Activated naive CD4-positive, alpha-beta T cell treated with anti-CD3 and anti-CD28 coated beads, Interleukin-2, amount 50 U/mL, for 24 hours (primary cell): ENCODE results near the gene IL17RC.
"Not testable (repeated sequence)": the region's sequence is repeated elsewhere in the genome, so short reads cannot be mapped to it uniquely, and the experiment has no call there.

ENCODE experiments used
- H3K27ac Mint-ChIP-seq: one replicate; pipeline ENCODE4 v1.8.0; 2021; ENCODE audit warnings: mild to moderate bottlenecking, mixed read lengths
- H3K27me3 Mint-ChIP-seq: one replicate; pipeline ENCODE4 v1.8.0; 2021; ENCODE audit warnings: mixed read lengths
- H3K36me3 Mint-ChIP-seq: one replicate; pipeline ENCODE4 v1.8.0; 2021; ENCODE audit warnings: mixed read lengths
- H3K4me1 Mint-ChIP-seq: one replicate; pipeline ENCODE4 v1.8.0; 2021; ENCODE audit warnings: mixed read lengths
- H3K4me3 Mint-ChIP-seq: one replicate; pipeline ENCODE4 v1.8.0; 2021; ENCODE audit warnings: mild to moderate bottlenecking, mixed read lengths
- H3K9me3 Mint-ChIP-seq: one replicate; pipeline ENCODE4 v1.8.0; 2021; ENCODE audit warnings: mixed read lengths

IL17RC gene, protein sequence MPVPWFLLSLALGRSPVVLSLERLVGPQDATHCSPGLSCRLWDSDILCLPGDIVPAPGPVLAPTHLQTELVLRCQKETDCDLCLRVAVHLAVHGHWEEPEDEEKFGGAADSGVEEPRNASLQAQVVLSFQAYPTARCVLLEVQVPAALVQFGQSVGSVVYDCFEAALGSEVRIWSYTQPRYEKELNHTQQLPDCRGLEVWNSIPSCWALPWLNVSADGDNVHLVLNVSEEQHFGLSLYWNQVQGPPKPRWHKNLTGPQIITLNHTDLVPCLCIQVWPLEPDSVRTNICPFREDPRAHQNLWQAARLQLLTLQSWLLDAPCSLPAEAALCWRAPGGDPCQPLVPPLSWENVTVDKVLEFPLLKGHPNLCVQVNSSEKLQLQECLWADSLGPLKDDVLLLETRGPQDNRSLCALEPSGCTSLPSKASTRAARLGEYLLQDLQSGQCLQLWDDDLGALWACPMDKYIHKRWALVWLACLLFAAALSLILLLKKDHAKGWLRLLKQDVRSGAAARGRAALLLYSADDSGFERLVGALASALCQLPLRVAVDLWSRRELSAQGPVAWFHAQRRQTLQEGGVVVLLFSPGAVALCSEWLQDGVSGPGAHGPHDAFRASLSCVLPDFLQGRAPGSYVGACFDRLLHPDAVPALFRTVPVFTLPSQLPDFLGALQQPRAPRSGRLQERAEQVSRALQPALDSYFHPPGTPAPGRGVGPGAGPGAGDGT

DNA sequence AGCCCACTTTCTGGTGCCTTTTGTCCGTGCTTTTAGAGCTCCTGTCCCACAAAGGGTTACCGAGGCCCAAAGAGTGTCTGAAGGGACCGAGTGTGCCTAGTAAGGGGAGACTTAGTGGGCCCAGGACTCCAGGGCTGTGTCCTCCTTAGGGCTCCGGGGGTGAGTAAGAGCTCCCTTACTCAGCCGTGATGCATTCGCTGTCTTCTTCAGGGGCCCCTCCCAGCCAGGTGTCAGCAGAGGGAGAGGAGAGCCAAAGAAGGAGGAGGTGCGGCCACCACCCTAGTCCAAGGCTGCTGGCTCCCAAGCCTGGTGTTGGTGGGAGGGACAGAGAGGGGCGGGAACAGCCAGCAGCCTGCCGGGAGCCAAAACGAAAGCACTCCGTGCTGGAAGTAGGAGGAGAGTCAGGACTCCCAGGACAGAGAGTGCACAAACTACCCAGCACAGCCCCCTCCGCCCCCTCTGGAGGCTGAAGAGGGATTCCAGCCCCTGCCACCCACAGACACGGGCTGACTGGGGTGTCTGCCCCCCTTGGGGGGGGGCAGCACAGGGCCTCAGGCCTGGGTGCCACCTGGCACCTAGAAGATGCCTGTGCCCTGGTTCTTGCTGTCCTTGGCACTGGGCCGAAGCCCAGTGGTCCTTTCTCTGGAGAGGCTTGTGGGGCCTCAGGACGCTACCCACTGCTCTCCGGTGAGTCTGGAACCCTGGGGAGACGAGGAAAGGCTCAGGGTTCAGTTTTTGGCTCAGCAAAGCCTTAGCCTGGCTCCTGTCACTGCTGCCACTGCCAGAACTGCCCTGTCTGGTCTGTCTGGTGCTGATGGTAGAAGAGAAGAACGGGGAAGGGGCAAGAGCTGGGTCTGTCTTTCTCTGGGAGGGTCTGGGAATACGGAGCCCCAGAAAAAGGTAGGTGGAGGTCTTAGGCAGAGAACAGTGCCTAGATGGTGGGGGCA is at the start of gene IL17RC:
TSS of gene IL17RC (plus strand) at position 365 of the 947 bp plus-strand sequence. CDS start at position 583, 218 bp downstream.
- Mint-ChIP-seq H3K27me3 (peaks cover 2% of the 10 kb centered on the region), H3K4me3 (peak within 1 kb of the TSS; percentile 78), H3K9me3 (no peaks in the 10 kb centered on the region), H3K4me1 (peaks cover 9% of the 10 kb centered on the region), H3K36me3 (no peaks in the 10 kb centered on the region), H3K27ac (peak within 1 kb of the TSS; percentile 51)

DNA sequence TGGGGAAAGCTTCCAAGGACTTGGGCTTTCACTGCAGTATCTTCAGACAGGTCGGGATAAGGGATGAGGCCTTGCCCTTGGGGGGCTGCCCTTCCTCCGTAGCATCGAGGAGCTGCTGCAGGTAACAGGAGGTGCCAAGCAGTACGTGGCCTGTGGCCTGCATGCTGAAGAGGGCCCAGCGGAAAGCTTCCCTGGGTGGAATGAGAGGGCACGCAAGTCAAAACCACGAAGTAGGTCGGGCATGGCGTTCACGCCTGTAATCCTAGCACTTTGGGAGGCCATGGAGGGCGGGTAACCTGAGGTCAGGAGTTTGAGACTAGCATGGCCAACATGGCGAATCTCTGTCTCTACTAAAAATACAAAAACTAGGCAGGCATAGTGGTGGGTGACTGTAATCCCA is 49.8 kb upstream of the IL17RC start:
- no peaks in the 10 kb centered on the region for H3K9me3 Mint-ChIP-seq
- H3K36me3 Mint-ChIP-seq = no peaks in the 10 kb centered on the region
- H3K27me3 Mint-ChIP-seq = peaks cover 2% of the 10 kb centered on the region
- H3K4me3 Mint-ChIP-seq = no peak overlapping the region
- H3K27ac Mint-ChIP-seq = no peak overlapping the region
- H3K4me1 Mint-ChIP-seq = no peaks in the 10 kb centered on the region

DNA sequence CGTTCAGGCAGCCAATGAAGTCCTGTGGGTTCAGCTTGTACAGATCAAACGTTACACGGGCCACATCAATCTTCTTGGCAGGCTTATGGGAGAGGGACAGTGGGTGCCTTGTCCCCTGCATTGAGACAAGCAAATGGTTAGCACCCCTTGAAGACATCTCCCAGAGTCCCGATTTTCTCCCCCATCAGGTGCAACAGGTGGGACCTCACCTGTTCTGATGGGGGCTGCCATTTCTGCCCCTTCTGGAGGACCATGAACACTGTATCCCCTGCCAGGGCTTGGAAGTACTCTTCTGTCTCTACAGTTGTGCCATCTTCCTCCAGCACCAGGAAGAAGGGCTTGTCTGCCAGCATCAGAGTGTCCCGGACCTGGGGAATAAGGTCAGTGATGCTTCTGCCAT is 46.9 kb upstream of the IL17RC start:
- Mint-ChIP-seq H3K27me3 (no peaks in the 10 kb centered on the region), H3K27ac (no peak overlapping the region), H3K36me3 (no peaks in the 10 kb centered on the region), H3K4me1 (no peaks in the 10 kb centered on the region), H3K9me3 (no peaks in the 10 kb centered on the region), H3K4me3 (no peak overlapping the region)

DNA sequence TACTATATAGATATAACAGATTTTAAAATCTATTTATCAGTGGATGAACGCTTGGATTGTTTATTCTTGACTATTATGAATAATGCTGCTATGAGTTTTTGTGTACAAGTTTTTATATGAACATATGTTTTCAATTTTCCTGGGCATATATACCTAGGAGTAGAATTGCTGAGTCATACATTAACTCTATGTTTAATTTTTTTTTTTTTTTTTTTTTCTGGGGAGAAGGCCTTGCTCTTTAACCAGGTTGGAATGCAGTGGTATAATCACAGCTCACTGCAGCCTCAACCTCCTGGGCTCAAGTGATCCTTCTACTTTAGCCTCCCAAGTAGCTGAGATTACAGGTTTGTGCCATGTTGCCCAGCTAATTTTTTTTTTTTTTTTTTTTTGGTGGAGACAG is 45.9 kb upstream of the IL17RC start:
- H3K27ac Mint-ChIP-seq = no peak overlapping the region
- no peaks in the 10 kb centered on the region for H3K36me3 Mint-ChIP-seq
- H3K9me3 Mint-ChIP-seq = no peaks in the 10 kb centered on the region
- H3K4me3 Mint-ChIP-seq = no peak overlapping the region
- H3K27me3 Mint-ChIP-seq = no peaks in the 10 kb centered on the region
- H3K4me1 Mint-ChIP-seq = no peaks in the 10 kb centered on the region

DNA sequence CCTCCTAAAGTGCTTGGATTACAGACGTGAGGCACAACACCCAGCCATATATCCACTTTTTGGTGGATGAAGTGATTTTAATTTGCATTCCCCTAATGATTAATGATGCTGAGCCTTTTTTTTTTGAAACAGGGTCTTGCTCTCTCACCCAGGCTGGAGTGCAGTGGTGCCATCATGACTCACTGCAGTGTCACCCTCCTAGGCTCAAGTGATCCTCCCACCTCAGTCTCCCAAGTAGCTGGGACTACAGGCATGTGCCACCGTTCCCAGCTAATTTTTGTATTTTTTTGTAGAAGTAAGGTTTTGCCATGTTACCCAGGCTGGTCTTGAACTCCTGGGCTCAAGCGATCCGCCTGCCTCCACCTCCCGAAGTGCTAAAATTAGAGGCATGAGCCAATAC is 44.8 kb upstream of the IL17RC start:
- H3K9me3 Mint-ChIP-seq, H3K4me1 Mint-ChIP-seq, H3K4me3 Mint-ChIP-seq, H3K27me3 Mint-ChIP-seq, H3K36me3 Mint-ChIP-seq: not testable (repeated sequence)
- H3K27ac Mint-ChIP-seq = peak overlapping the region; percentile 11

DNA sequence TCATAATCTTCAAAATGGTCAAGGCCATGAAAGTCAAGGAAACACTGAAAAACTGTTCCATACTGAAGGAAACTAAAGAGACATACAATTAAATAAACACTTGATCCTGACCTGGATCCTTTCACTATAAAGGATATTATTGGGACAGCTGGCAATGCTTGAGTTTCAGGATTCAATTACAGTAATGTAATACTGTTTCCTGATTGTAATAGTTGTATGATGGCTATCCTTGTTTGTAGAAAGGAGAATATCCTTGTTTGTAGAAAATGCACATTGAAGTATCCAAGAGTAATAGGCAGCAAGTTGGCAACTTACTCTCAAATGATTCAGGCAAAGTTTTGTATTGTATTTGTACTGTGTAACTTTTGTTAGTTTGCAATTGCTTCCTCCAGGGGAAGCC is 41.5 kb upstream of the IL17RC start:
- no peaks in the 10 kb centered on the region for H3K4me1 Mint-ChIP-seq
- no peaks in the 10 kb centered on the region for H3K9me3 Mint-ChIP-seq
- H3K27ac Mint-ChIP-seq = no peak overlapping the region
- H3K36me3 Mint-ChIP-seq = no peaks in the 10 kb centered on the region
- H3K4me3 Mint-ChIP-seq = no peak overlapping the region
- no peaks in the 10 kb centered on the region for H3K27me3 Mint-ChIP-seq

DNA sequence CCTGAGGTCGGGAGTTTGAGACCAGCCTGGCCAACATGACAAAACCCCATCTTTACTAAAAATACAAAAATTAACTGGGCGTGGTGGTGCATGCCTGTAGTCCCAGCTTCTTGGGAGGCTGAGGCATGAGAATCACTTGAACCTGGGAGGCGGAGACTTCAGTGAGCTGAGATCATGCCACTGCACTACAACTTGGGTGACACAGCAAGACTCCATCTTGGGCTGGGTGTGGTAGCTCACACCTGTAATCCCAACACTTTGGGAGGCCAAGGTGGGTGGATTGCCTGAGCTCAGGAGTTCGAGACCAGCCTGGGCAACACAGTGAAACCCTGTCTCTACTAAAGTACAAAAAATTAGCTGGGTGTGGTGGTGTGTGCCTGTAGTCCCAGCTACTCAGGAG is 40.6 kb upstream of the IL17RC start:
- H3K36me3 Mint-ChIP-seq, H3K4me1 Mint-ChIP-seq, H3K4me3 Mint-ChIP-seq, H3K27ac Mint-ChIP-seq, H3K9me3 Mint-ChIP-seq, H3K27me3 Mint-ChIP-seq: not testable (repeated sequence)

DNA sequence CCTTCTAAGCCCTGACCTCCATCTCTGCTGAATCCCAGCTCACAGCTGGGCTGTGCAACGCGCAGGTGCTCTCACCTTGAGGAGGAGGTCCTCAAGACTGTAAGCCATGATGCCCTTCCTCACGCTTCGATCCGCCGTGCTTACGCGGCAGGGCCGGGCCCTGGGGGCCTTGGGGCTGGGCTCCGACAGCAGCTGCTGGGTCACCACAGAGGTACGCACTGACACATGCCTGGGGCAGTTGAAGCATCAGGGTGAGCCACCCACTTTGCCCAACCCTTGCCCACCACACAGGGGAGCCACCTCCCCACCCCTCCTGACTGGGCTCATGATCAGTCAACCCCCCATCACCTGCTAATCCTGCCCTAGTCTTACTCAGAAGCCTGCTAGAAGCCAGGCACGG is 39.9 kb upstream of the IL17RC start:
- Mint-ChIP-seq H3K36me3 (no peaks in the 10 kb centered on the region), H3K27me3 (no peaks in the 10 kb centered on the region), H3K9me3 (no peaks in the 10 kb centered on the region), H3K27ac (no peak overlapping the region), H3K4me3 (no peak overlapping the region), H3K4me1 (no peaks in the 10 kb centered on the region)

DNA sequence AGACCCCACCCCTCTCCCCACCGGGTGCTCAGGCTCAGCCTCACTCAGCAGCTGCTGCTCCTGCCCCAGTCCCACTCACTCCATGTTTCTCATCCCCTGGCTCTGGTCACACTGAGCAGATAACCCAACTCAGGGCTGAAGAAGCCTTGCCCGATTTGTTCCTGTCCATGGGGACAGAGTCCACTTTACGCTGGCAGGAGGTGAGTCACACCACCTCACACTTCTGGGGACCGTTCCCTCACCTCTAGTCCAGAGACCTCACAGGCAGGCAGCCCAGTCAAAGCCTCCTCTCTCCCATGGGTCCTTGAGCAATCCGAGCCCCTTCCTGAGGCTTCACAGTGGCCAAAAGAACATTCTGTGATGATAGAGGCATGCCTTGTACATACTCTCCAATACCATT is 38.2 kb upstream of the IL17RC start:
- Mint-ChIP-seq H3K36me3 (no peaks in the 10 kb centered on the region), H3K4me3 (no peak overlapping the region), H3K4me1 (no peaks in the 10 kb centered on the region), H3K27ac (no peak overlapping the region), H3K27me3 (no peaks in the 10 kb centered on the region), H3K9me3 (no peaks in the 10 kb centered on the region)

DNA sequence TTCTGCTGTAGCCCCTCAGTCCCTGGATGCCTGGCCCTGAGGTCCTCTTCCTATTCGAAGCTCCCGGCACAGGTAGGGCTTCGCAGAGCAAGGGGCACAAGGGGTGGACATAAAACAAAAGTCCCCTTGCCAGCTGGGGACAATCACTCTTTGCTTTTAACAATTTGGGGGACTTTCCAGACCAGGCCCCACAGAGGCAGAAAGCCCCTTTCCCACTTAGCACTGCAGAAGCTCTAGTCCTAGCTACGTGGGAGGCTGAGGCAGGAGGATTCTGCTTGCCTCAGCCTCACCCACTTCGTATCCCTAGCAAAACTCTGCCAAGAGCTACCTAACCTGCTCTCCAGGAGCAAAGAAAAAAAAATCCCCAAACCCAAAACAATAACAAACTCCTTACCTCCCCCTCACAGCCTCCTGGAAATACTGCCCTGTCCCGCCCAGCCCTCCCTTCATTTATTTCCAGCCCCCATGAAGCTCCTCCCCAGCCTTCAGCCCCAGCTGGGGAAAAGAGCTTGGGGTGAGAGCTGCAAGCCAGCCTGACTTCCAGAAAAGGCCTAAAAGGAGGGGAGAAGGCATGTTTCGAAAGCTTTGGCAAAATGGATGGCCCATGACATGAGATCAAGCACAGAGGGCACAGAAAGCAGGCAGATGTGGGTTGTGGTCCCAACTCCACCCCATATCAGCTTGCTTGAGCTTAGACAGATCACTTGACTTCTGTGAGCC is 36.9 kb upstream of the IL17RC start, which contains the start of gene CIDEC:
TSS of gene CIDEC (minus strand) at position 424 of the 720 bp plus-strand sequence. CDS start 1,767 bp downstream, outside the sequence.
- Mint-ChIP-seq H3K36me3 (no peaks in the 10 kb centered on the region), H3K4me3 (no peak within 1 kb of the TSS), H3K27ac (no peak within 1 kb of the TSS), H3K27me3 (no peaks in the 10 kb centered on the region), H3K9me3 (no peaks in the 10 kb centered on the region), H3K4me1 (no peaks in the 10 kb centered on the region)

DNA sequence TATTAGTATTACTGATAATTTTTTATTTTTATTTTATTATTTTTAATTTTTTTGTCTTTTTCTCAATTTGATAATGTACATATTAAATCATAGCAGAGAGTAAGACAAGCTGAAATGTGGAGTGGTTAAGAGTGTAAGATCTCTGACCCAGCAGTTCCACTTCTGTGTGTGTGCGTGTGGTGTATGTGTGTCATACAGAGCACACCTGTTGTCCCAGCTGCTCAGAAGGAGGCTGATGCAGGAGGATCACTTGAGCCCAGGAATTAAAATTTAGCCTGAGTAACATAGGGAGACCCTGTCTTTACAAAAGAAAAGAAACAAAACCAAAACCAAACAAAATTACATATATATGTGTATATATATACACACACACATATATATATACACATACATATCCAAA is 35.5 kb upstream of the IL17RC start:
- Mint-ChIP-seq H3K36me3 (no peaks in the 10 kb centered on the region), H3K27me3 (no peaks in the 10 kb centered on the region), H3K27ac (no peak overlapping the region), H3K4me1 (no peaks in the 10 kb centered on the region), H3K4me3 (no peak overlapping the region), H3K9me3 (no peaks in the 10 kb centered on the region)

DNA sequence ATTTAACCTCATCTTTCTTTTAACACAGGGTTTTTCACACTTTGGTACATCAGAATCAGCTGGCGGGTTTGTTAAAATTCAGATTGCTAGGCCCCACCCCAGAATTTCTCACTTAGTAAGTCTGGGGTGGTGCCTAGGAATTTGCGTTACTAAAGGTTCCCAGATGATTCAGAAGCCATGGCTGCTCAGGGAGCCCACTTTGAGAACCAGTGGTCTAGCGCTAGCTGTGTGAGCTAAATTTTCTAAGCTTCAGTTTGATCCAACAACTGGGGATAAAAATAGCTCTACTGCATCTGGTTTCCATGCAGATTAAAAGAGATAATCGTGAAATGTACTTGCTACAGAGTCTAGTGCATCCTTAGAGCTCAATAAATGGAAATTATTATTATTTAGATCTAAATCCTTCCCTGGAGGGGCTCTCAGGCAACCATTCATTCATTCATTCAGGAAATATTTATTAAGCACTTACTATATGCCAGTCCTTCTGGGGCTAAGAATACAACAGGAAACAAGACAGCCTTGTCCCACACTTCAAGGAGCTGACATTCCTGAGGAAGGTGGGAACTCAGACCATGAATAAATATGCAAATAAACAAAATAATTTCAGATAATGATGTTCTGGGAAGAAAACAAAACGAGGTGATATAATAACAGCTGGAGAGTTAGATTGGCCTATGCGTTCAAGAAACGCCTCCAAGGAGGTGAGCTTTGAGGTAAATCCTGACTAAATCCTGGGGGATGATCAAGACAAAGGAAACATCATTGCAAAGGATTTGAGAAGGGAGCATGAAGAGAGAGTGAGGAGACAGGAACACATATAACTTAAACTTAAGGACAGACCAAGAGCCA is 33.0 kb upstream of the IL17RC start:
- Mint-ChIP-seq H3K9me3 (no peaks in the 10 kb centered on the region), H3K36me3 (no peaks in the 10 kb centered on the region), H3K27me3 (no peaks in the 10 kb centered on the region), H3K27ac (no peak overlapping the region), H3K4me1 (no peaks in the 10 kb centered on the region), H3K4me3 (no peak overlapping the region)

DNA sequence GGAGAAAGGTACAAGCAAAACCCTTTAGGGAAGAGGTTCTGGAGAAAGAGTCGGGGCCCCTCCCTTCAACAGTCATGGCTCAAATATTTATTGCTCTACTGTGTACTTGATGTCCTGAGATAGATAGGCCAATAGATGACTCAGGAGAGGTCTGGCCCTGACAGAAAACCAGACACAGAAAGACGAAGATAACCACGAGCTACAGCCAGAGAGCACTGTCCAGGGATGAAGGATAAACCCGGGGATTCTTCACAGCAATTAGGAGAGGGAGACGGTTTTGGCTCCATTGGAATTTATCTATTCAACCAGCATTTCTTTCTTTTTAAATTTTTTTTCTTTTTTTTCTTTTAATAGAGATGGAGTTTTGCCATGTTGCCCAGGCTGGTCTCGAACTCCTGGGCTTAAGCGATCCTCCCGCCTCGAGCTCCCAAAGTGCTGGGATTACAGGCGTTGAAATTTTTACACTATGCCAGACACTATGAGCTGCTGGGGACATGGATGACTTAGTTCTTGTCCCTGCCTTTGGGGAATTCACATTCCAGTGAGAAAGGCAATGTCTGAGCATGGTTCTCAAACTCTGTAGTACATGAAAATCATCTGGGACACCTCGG is 32.2 kb upstream of the IL17RC start:
- no peaks in the 10 kb centered on the region for H3K27me3 Mint-ChIP-seq
- H3K36me3 Mint-ChIP-seq = no peaks in the 10 kb centered on the region
- no peaks in the 10 kb centered on the region for H3K9me3 Mint-ChIP-seq
- H3K4me3 Mint-ChIP-seq = no peak overlapping the region
- peaks cover 7% of the 10 kb centered on the region for H3K4me1 Mint-ChIP-seq
- no peak overlapping the region for H3K27ac Mint-ChIP-seq

DNA sequence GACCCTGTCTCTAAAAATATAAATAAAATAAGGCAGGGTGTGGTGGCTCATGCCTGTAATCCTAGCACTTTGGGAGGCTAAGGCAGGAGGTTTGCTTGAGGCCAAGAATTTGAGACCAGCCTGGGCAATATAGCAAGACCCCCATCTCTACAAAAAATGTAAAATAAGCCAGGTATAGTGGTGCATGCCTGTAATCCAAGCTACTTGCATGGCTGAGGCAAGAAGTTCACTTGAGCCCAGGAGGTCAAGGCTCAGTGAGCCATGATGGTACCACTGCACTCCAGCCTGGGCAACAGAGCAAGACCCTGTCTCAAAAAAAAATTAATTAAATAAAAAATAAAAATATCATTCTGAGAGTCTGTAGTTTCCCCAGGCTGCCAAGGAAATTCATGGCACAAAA is 30.6 kb upstream of the IL17RC start:
- Mint-ChIP-seq H3K36me3 (no peaks in the 10 kb centered on the region), H3K27ac (no peak overlapping the region), H3K9me3 (no peaks in the 10 kb centered on the region), H3K27me3 (no peaks in the 10 kb centered on the region), H3K4me1 (peaks cover 13% of the 10 kb centered on the region), H3K4me3 (no peak overlapping the region)
